ENCODE data around the gene IGSF23.

Gene IGSF23

DNA sequence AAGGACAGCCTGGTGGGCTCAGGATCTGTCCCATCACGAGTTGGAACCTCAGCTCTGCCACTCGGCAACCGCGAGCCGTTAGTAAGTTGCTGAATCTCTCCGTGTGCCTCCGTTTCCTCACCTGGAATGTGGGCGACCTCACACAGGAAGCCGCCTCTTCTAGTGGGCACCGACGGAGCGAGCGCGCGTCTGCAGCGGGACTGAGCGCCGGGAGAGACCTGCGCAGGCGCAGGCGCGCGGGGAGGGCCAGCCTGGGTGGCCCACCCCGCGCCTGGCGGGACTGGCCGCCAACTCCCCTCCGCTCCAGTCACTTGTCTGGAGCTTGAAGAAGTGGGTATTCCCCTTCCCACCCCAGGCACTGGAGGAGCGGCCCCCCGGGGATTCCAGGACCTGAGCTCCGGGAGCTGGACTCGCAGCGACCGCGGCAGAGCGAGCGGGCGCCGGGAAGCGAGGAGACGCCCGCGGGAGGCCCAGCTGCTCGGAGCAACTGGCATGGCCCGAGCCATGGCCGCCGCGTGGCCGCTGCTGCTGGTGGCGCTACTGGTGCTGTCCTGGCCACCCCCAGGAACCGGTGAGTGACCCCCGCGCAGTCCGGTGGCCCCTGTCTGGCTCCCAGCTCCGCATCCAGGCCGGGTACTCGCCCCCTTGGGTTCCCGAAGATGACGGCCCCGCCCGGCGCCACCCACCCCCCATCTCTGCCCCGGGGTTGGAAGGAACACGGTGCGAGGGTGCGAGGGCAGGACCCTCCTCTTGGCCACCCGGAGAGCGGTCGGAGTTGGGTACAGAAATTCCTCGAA lies 30.4 kb downstream of the IGSF23 start, which contains the start of gene PVR:
TSS of gene PVR (plus strand) at position 306 of the 797 bp plus-strand sequence. CDS start at position 493, 187 bp downstream.
- no peak for DNase-seq

DNA sequence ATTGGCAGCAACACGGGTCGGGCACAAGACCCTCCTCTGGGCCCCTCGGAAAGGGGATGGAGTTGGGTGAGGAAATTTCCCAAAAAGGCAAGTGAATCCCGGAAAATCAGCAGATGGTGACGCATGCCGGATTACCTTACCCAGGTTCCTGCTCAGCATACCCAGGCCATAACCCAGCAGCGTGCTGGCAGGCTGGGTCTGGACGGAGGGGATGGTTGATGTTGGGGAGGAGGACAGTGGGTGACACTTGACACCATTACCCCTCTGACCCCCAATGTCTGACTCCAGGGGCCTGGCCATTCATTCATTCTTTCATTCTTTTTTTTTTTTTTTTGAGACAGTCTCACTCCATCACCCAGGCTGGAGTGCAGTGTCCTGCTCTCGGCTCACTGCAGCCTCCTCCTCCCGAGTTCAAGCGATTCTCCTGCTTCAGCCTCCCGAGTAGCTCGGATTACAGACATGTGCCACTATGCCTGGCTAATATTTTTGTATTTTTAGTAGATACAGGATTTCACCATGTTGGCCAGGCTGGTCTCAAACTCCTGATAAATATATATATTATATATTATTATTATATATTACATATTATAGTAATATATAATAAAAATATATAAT lies 31.1 kb downstream of the IGSF23 start:
- DNase-seq, result no peak

DNA sequence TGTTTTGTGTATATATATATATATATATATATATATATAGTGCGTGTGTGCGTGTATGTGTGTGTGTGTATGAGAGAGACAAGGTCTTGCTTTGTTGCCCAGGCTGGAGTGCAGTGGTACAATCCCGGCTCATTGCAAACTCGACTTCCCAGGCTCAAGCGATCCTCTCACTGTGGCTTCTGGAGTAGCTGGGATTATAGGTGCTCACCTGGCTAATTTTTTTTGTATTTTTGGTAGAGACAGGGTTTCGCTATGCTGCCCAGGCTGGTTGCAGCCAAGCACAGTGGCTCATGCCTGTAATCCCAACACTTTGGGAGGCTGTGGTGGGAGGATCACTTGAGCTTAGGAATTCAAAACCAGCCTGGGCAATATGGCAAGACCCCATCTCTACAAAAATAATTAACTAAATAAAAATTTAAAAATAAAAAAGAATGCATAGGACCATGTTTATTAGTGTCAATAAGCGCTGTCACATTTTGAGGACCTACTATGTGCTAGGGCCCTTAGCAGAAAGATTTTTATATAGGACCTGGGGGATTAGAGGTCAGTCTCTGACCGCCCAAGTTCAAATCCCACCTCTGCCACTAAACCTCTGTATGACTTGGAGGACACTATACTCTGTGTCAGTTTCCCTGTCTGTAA lies 32.2 kb downstream of the IGSF23 start:
- no peak for DNase-seq

DNA sequence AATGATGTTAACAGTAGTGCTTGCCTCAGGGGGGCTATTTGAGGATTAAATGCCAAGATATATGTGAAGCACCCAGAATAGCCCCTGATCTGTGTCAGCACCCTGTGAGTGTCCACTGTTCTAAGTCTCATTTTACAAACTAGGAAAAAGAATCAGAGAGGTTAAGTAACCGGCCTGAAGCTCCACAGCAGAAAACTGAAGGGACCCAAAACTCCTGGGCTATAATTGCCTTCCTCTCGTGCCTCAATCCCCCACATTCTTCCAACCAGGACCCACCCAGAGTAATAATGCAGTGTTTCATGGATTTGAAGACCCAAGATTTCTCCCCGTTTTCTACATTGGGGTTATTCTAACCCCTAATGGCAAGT lies 32.7 kb downstream of the IGSF23 start:
- DNase-seq, result no peak

DNA sequence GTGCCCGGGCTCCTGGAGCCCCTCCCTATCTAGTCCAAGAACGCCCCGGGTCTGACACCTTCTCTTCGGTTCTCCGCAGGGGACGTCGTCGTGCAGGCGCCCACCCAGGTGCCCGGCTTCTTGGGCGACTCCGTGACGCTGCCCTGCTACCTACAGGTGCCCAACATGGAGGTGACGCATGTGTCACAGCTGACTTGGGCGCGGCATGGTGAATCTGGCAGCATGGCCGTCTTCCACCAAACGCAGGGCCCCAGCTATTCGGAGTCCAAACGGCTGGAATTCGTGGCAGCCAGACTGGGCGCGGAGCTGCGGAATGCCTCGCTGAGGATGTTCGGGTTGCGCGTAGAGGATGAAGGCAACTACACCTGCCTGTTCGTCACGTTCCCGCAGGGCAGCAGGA lies 33.8 kb downstream of the IGSF23 start:
- DNase-seq, result no peak

DNA sequence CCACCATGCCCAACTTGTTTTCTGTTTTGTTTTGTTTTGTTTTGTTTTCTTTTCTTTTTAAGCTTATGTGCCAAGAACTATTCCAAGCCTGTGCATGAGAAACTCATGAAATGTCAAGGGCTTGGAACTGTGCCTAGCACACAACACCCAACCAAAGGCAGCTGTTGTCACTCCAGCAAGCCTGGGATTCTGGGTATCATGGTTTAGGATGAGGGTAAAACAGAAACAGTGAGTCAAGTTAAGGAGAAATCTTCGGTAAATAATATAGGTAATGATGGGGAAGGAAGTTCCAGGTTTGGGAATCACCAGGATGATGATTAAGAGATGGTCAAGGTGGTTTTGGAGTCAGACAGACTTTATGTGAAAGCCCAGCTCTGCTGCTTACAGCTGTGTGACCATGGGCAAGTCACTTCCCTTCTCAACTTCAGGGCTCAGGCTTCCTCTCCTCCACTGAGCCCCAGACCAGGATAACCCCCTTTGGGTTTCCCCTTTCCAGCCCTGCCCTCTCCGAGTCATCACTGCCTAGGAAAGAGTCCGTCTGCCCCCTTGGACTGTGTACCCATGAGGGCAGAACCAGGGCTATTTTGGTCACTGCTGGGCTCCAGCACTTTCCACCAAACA lies 35.4 kb downstream of the IGSF23 start:
- DNase-seq, result no peak

DNA sequence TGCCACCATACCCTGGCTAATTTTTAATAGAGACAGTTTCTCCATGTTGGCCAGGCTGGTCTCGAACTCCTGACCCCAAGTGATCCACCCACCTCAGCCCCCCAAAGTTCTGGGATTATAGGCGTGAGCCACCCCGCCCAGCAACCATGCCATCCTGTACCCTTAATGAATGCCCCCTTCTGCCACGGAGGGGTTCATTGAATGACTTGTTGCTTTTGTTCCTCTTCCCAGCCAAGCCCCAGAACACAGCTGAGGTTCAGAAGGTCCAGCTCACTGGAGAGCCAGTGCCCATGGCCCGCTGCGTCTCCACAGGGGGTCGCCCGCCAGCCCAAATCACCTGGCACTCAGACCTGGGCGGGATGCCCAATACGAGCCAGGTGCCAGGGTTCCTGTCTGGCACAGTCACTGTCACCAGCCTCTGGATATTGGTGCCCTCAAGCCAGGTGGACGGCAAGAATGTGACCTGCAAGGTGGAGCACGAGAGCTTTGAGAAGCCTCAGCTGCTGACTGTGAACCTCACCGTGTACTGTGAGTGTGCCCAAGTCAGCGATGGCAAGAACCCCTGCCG lies 36.3 kb downstream of the IGSF23 start:
- DNase-seq, result no peak

DNA sequence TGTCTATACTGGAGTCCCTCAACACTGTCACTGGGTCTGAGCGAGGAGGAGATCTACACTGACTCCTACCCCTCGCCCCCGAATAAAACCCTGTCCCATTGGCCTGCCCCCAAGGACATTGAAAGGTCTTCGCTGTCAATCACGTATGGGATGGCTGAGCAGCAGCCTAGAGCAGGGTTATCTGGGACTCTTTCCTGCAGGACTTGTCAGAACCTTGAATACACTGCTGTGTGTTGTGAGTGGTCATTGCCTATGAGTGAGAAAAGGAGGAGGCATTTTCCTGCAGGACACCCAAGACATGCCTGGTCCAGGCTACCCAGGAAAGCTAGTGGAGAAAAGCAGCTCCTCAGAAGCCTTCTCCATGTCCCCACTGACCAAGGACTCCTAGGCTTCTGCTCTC lies 40.0 kb downstream of the IGSF23 start:
- no peak for DNase-seq

DNA sequence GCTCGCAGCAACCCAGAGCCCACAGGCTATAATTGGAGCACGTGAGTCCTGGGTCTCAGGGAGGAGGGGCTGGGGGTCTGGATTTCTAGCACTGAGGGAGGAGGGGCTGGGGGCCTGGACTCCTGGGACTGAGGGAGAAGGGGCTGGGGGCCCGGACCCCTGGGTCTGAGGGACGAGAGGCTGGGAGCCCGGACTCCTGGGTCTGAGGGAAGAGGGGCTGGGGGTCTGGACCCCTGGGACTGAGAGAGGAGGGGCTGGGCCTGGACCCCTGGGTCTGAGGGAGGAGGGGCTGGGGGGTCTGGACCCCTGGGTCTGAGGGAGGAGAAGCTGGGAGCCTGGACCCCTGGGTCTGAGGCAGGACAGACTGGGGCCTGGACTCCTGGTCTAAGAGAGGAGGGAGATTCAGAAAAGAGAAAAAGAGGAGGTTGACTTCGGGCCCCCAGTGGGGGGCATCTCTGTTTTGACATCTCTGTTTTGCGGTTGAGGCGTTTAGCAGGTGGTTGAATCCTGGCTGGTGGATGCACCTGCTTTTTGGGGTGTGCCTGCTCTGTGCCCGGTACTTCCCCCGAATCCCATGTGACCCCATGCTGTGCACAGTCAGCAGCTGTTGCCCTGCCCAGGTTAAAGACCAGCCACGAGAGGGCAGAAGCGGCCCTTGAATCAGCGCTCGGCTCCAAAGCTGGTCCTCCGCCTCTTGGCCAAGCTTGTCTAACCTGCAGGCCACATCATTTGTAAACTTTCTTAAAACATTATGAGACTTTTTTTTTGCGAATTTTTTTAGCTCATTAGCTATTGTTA lies 40.8 kb downstream of the IGSF23 start:
- DNase-seq, result peak; percentile 79

DNA sequence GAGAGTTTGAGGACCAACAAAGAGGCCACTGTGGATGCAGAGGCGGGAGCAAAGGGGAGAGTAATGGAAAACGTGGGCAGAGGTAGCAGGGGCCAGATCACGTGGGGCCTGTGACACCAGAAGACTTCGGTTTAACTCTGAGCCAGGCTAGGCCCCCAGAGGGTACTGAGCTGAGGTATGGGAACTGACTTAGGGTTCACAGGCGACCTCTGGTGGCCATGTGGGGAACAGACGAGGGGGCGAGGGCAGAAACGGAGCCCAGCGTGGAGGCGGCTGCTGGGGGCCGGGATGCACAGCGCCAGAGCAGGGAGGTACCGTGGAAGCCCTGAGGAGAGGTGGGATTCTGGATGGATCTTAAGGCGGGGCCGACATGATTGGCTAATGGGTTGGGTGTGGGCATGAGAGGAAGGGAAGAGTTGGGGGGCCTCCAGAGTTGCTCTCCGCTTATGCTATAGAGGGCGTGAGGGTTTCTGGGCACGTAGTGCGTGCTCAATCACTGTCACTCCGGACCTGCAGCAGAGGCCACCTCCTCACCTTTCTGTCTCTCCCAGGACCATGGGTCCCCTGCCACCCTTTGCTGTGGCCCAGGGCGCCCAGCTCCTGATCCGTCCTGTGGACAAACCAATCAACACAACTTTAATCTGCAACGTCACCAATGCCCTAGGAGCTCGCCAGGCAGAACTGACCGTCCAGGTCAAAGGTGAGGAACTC lies 44.0 kb downstream of the IGSF23 start:
- DNase-seq, result peak; percentile 58

DNA sequence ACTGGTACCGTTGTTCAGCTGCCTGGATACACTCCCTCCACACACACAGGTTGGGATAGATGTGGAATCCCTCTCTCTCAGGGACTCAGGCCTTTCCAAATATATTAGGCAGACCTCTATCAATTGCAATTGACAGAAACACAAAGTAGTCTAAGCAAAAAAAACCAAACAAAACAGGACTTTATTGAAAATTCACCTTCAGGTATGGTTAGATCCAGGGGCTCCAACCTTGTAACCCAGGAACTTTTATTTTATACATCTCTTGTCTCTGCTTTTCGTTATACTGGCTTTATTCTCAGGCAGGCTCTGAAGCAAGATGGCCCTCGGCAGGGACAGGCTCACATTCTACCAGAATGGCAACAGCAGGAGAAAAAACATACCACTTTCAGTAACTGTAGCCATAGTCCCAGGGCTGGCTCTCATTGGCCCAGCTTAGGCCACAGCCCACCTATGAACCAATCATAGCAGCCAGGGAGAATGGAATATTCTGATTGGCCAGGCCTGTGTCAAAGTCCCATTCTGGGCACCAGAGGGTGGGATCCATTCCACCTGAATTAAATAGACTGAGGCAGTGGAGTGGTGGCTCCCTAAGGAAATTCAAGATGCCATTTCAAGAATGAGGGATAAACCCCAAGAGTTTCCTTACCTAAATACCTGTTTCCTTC lies 44.8 kb downstream of the IGSF23 start:
- no peak for DNase-seq

DNA sequence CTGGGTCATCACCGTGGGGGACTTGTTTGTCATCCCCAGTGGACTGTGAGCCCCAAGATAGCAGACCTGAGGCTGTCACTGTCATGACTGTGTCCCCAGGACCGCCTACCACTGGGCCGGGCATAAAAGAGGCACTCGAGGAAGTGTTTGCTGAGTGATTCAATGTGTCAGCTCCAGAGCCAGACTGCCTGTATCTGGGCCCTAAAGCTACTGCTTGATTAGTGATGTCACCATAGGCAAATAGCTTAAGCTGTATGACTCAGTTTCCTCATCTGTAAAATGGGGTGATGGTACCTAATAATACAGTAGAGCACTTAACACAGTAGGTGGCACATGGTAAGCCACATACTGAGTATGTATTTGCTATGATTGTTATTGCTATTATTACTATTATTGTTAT lies 46.7 kb downstream of the IGSF23 start:
- no peak for DNase-seq

DNA sequence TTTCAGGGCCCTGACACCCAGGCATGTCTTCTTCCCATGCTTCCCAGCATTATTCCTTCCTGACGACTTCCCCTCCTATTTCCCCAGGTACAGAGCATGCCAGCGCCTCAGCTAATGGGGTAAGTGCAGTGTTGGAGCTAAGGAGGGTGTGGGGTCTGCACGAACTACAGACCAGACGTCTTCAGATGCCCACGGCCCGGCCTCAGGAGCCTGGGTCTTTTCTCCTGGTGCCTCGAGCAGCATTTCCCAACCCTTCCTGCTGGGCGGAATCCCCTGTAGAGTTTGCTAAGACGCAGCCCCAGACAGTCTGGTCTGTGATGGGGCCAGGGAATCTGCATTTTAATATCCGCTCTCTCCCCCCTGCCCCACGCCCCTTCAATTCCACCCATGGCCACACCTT lies 47.8 kb downstream of the IGSF23 start:
- DNase-seq, result no peak

DNA sequence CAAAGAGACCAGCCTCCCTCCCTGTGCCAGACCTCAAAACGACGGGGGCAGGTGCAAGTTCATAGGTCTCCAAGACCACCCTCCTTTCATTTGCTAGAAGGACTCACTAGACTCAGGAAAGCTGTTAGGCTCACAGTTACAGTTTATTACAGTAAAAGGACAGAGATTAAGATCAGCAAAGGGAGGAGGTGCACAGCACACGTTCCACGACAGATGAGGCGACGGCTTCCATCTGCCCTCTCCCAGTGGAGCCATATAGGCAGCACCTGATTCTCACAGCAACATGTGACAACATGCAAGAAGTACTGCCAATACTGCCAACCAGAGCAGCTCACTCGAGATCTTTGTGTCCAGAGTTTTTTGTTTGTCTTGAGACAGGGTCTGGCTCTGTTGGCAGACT lies 48.5 kb downstream of the IGSF23 start:
- DNase-seq, result no peak

DNA sequence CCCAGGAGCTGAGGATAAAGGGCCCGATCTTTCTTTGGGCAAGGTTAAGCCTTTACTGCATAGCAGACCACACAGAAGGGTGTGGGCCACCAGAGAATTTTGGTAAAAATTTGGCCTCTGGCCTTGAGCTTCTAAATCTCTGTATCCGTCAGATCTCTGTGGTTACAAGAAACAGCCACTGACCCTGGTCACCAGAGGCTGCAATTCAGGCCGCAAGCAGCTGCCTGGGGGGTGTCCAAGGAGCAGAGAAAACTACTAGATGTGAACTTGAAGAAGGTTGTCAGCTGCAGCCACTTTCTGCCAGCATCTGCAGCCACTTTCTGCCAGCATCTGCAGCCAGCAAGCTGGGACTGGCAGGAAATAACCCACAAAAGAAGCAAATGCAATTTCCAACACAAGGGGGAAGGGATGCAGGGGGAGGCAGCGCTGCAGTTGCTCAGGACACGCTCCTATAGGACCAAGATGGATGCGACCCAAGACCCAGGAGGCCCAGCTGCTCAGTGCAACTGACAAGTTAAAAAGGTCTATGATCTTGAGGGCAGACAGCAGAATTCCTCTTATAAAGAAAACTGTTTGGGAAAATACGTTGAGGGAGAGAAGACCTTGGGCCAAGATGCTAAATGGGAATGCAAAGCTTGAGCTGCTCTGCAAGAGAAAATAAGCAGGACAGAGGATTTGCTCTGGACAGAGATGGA lies 49.5 kb downstream of the IGSF23 start:
- no peak for DNase-seq

DNA sequence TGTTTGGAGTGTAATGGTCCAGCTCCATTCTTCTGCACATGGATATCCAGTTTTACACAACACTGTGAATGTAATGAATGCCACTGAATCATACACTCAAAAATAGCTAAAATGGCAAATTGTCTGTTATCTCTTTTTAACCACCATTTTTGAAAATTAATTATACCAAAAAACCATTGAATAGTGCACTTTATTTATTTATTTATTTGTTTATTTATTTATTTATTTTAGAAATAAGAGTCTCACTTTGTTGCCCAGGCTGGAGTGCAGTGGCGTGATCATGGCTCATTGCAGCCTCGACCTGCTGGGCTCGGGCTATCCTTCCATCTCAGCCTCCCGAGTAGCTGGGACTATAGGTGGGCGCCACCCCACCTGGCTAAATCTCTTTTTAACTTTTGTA lies 50.6 kb downstream of the IGSF23 start:
- DNase-seq, result no peak

DNA sequence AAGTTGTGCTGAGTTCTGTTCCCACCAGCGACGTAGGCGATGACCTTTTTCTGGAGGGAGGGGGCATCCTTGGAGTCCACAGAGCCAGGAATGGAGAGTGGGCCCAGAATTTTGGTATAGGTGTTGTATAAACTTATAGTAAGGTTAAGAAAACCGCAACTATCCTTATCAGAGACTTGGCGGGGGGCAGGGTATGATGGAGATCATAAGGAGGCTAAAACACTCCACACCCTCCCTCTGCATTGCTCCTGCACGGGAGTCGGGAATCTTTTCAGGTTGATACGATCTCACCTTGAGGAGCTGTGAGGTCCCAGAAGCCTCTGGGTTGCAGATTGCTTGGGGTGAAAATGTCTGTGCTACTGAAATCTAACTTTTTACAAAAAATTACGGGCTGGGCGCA lies 51.6 kb downstream of the IGSF23 start:
- no peak for DNase-seq

DNA sequence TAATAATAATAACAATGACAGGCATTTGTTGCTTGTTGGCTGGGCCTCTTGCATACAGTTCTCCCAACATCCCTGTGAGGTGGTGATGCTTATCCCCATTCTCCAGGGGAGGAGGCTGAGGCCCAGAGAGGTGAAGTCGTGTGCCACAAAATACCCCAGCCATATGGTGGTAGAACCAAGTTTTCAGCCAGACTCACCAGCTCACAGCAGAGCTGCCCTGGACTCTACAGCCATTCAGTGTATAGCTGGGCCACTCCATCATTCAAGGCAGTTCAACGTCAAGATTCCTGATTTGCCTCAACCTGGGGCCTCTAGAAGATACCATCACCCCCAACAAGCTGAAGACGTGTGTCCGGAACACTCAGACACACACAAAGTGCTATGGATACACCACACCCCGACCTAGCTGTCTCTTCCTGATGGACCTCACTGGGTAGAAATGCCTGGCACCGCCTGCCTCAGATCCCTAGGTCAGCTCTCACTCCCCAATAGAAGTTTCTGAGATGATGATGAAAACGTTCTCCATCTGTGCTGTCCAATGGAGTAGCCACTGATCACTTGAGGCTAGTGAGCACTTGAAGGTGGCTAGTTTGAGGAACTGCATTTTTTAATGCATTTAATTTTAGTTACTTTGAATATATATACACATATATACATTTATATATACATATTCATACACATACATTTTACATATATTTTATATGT lies 53.6 kb downstream of the IGSF23 start:
- DNase-seq, result no peak

DNA sequence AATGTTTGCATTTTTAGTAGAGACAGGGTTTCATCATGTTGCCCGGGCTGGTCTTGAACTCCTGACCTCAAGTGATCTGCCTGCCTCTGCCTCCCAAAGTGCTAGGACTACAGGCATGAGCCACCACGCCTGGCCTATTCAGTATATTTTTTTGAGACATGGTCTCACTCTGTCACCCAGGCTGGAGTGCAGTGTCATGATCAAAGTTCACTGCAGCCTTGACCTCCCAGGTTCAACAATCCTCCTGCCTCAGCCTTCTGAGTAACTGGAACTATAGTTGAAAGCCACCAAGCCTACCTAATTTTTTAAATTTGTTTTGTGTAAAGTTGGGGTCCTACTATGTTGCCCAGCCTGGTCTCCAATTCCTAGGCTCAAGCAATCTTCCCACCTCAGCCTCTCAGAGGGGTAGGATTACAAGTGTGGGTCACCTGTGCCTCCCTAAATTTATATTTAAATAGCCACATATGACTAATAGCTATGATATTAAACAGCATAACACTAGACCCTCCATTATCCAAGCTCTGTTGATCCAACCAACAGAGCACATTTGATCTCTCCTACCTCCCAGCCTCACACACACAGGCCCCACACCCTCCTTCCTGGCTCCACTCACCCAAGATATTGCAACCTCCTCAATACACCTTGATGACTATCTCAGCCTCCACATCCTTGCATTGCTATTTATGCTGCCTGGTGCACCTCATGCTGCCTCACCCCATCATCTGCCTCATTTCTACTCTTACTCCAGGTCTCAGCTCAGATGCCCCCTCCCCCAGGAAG lies 55.8 kb downstream of the IGSF23 start:
- no peak for DNase-seq
